GM06990 (cell line): ENCODE results near the gene GALM.

ENCODE experiments used
- DNase-seq: peaks from one replicate; pipeline ENCODE4 v3.0.0-alpha.2; 2011; ENCODE audit not compliant: insufficient read length; ENCODE audit errors: extremely low read depth
- H3K27me3 ChIP-seq: replicated peaks from 2 replicates; pipeline ENCODE4 v1.6.0; 2011; ENCODE audit warnings: low read length; ENCODE audit not compliant: control insufficient read depth, insufficient read depth
- H3K36me3 ChIP-seq: 2 replicates; pipeline ENCODE4 v1.5.1; 2011; ENCODE audit warnings: low read length; ENCODE audit not compliant: control insufficient read depth, insufficient read depth
- H3K4me3 ChIP-seq: replicated peaks from 2 replicates; pipeline ENCODE4 v1.5.1; 2011; ENCODE audit warnings: low read depth, mild to moderate bottlenecking, control low read depth, low read length
- CTCF ChIP-seq: IDR thresholded peaks from 2 replicates; pipeline ENCODE4 v1.5.1; 2011; ENCODE audit warnings: low read length, control low read depth, mild to moderate bottlenecking, inconsistent platforms; ENCODE audit not compliant: insufficient read depth, poor library complexity, severe bottlenecking

GALM gene

GRCh38 chr2:38722271-38723061, 56.6 kb downstream of the GALM start:
- Histone ChIP-seq H3K4me3 (peak overlapping the region; percentile 24; the same call in 1 of the 2 replicates), H3K36me3 (no peaks in the 10 kb centered on the region), H3K27me3 (no peaks in the 10 kb centered on the region)
- peak; percentile 47 for TF ChIP-seq CTCF
- DNase-seq, result peak; percentile 31

GRCh38 chr2:38723173-38723572, 57.3 kb downstream of the GALM start:
- TF ChIP-seq CTCF, result no peak
- no peaks in the 10 kb centered on the region for H3K36me3 ChIP-seq
- H3K27me3 ChIP-seq, result no peaks in the 10 kb centered on the region
- H3K4me3 ChIP-seq, result peak overlapping the region; percentile 23; the same call in 1 of the 2 replicates
- peak; percentile 37 for DNase-seq

- no peak for TF ChIP-seq CTCF
- Histone ChIP-seq H3K36me3 (no peaks in the 10 kb centered on the region; the same call in 1 of the 2 replicates), H3K4me3 (no peak overlapping the region), H3K27me3 (no peaks in the 10 kb centered on the region)
- no peak for DNase-seq
Observed at GRCh38 chr2:38727661-38728060, 61.7 kb downstream of the GALM start.

- H3K4me3 ChIP-seq, result no peak overlapping the region
- H3K36me3 ChIP-seq, result no peaks in the 10 kb centered on the region; the same call in 1 of the 2 replicates
- DNase-seq, result no peak
- no peak for TF ChIP-seq CTCF
- H3K27me3 ChIP-seq, result no peaks in the 10 kb centered on the region
Observed at GRCh38 chr2:38728694-38729093, 62.8 kb downstream of the GALM start.

GRCh38 chr2:38731090-38731489, 65.2 kb downstream of the GALM start:
- no peak for TF ChIP-seq CTCF

GRCh38 chr2:38731684-38732221, 65.8 kb downstream of the GALM start:
- TF ChIP-seq CTCF, result no peak
- Histone ChIP-seq H3K4me3 (no peak overlapping the region), H3K27me3 (no peaks in the 10 kb centered on the region), H3K36me3 (no peaks in the 10 kb centered on the region; the same call in none of the 2 replicates)
- DNase-seq, result no peak

More at GRCh38 chr2:38731090-38731489, 65.2 kb downstream of the GALM start:
- DNase-seq, result no peak
- H3K27me3 ChIP-seq, result no peaks in the 10 kb centered on the region
- H3K4me3 ChIP-seq, result no peak overlapping the region
- H3K36me3 ChIP-seq, result no peaks in the 10 kb centered on the region; the same call in none of the 2 replicates
